ENCODE data around the gene HSPG2.

The HSPG2 gene

GRCh38 chr1:21885236-21886037 is 51.7 kb downstream of the HSPG2 start:
- H3K4me3 ChIP-seq (ENCODE audit: low read length in 2 of 2): no peak overlapping the region
- H3K27me3 ChIP-seq (ENCODE audit: control insufficient read depth in 1 of 2, insufficient read depth in 2 of 2, low read length in 2 of 2): no peaks in the 10 kb centered on the region
- no peaks in the 10 kb centered on the region for H3K9me3 ChIP-seq (ENCODE audit: control insufficient read depth in 2 of 2, low read length in 2 of 2)
- H3K27ac ChIP-seq (ENCODE audit: low read length): no peak overlapping the region
- peaks cover 85 to 88% of the 10 kb centered on the region in 2 donors for H3K36me3 ChIP-seq (ENCODE audit: control insufficient read depth in 2 of 2, insufficient read depth in 2 of 2, low read length in 2 of 2)
- no peak overlapping the region for H3K9ac ChIP-seq (ENCODE audit: low read length in 2 of 2)
- peaks cover 2% of the 10 kb centered on the region for H3K4me1 ChIP-seq (ENCODE audit: control insufficient read depth, insufficient read depth, low read length)

GRCh38 chr1:21884456-21885235 is 52.5 kb downstream of the HSPG2 start:
- Histone ChIP-seq H3K4me1 (ENCODE audit: control insufficient read depth, insufficient read depth, low read length) (peaks cover 2% of the 10 kb centered on the region), H3K27me3 (ENCODE audit: control insufficient read depth in 1 of 2, insufficient read depth in 2 of 2, low read length in 2 of 2) (no peaks in the 10 kb centered on the region), H3K27ac (ENCODE audit: low read length) (no peak overlapping the region), H3K4me3 (ENCODE audit: low read length in 2 of 2) (no peak overlapping the region), H3K36me3 (ENCODE audit: control insufficient read depth in 2 of 2, insufficient read depth in 2 of 2, low read length in 2 of 2) (peaks cover 88 to 90% of the 10 kb centered on the region in 2 donors), H3K9ac (ENCODE audit: low read length in 2 of 2) (no peak overlapping the region), H3K9me3 (ENCODE audit: control insufficient read depth in 2 of 2, low read length in 2 of 2) (no peaks in the 10 kb centered on the region)

- no peak overlapping the region for H3K27ac ChIP-seq (ENCODE audit: low read length)
- H3K27me3 ChIP-seq (ENCODE audit: control insufficient read depth in 1 of 2, insufficient read depth in 2 of 2, low read length in 2 of 2): no peaks in the 10 kb centered on the region
- H3K36me3 ChIP-seq (ENCODE audit: control insufficient read depth in 2 of 2, insufficient read depth in 2 of 2, low read length in 2 of 2): peaks cover 90% of the 10 kb centered on the region in 2 donors
- no peaks in the 10 kb centered on the region for H3K9me3 ChIP-seq (ENCODE audit: control insufficient read depth in 2 of 2, low read length in 2 of 2)
- no peak overlapping the region for H3K9ac ChIP-seq (ENCODE audit: low read length in 2 of 2)
- no peak overlapping the region for H3K4me3 ChIP-seq (ENCODE audit: low read length in 2 of 2)
- peaks cover 2% of the 10 kb centered on the region for H3K4me1 ChIP-seq (ENCODE audit: control insufficient read depth, insufficient read depth, low read length)
These were observed 54.2 kb downstream of the HSPG2 start for GRCh38 chr1:21882721-21883415.

GRCh38 chr1:21881250-21881649 is 55.9 kb downstream of the HSPG2 start:
- Histone ChIP-seq H3K9ac (ENCODE audit: low read length in 2 of 2) (no peak overlapping the region), H3K27ac (ENCODE audit: low read length) (no peak overlapping the region), H3K4me1 (ENCODE audit: control insufficient read depth, insufficient read depth, low read length) (peaks cover 2% of the 10 kb centered on the region), H3K27me3 (ENCODE audit: control insufficient read depth in 1 of 2, insufficient read depth in 2 of 2, low read length in 2 of 2) (no peaks in the 10 kb centered on the region), H3K9me3 (ENCODE audit: control insufficient read depth in 2 of 2, low read length in 2 of 2) (no peaks in the 10 kb centered on the region), H3K36me3 (ENCODE audit: control insufficient read depth in 2 of 2, insufficient read depth in 2 of 2, low read length in 2 of 2) (peaks cover 86 to 90% of the 10 kb centered on the region in 2 donors), H3K4me3 (ENCODE audit: low read length in 2 of 2) (no peak overlapping the region)

- Histone ChIP-seq H3K9ac (ENCODE audit: low read length in 2 of 2) (no peak overlapping the region), H3K27me3 (ENCODE audit: control insufficient read depth in 1 of 2, insufficient read depth in 2 of 2, low read length in 2 of 2) (no peaks in the 10 kb centered on the region), H3K36me3 (ENCODE audit: control insufficient read depth in 2 of 2, insufficient read depth in 2 of 2, low read length in 2 of 2) (peaks cover 86 to 92% of the 10 kb centered on the region in 2 donors), H3K4me1 (ENCODE audit: control insufficient read depth, insufficient read depth, low read length) (peaks cover 2% of the 10 kb centered on the region), H3K4me3 (ENCODE audit: low read length in 2 of 2) (no peak overlapping the region), H3K9me3 (ENCODE audit: control insufficient read depth in 2 of 2, low read length in 2 of 2) (no peaks in the 10 kb centered on the region), H3K27ac (ENCODE audit: low read length) (no peak overlapping the region)
These were observed 56.5 kb downstream of the HSPG2 start for GRCh38 chr1:21880619-21880970.

GRCh38 chr1:21879928-21880618 is 57.0 kb downstream of the HSPG2 start:
- no peak overlapping the region for H3K4me3 ChIP-seq (ENCODE audit: low read length in 2 of 2)
- no peak overlapping the region for H3K9ac ChIP-seq (ENCODE audit: low read length in 2 of 2)
- no peak overlapping the region for H3K27ac ChIP-seq (ENCODE audit: low read length)

GRCh38 chr1:21878840-21879478 is 58.2 kb downstream of the HSPG2 start:
- peaks cover 87 to 92% of the 10 kb centered on the region in 2 donors for H3K36me3 ChIP-seq (ENCODE audit: control insufficient read depth in 2 of 2, insufficient read depth in 2 of 2, low read length in 2 of 2)
- H3K27ac ChIP-seq (ENCODE audit: low read length): no peak overlapping the region

More at GRCh38 chr1:21879928-21880618, 57.0 kb downstream of the HSPG2 start:
- Histone ChIP-seq H3K27me3 (ENCODE audit: control insufficient read depth in 1 of 2, insufficient read depth in 2 of 2, low read length in 2 of 2) (no peaks in the 10 kb centered on the region), H3K4me1 (ENCODE audit: control insufficient read depth, insufficient read depth, low read length) (peaks cover 7% of the 10 kb centered on the region), H3K9me3 (ENCODE audit: control insufficient read depth in 2 of 2, low read length in 2 of 2) (no peaks in the 10 kb centered on the region), H3K36me3 (ENCODE audit: control insufficient read depth in 2 of 2, insufficient read depth in 2 of 2, low read length in 2 of 2) (peaks cover 86 to 92% of the 10 kb centered on the region in 2 donors)

GRCh38 chr1:21878009-21878773 is 58.9 kb downstream of the HSPG2 start:
- peaks cover 86 to 93% of the 10 kb centered on the region in 2 donors for H3K36me3 ChIP-seq (ENCODE audit: control insufficient read depth in 2 of 2, insufficient read depth in 2 of 2, low read length in 2 of 2)
- no peak overlapping the region for H3K4me3 ChIP-seq (ENCODE audit: low read length in 2 of 2)
- no peaks in the 10 kb centered on the region for H3K9me3 ChIP-seq (ENCODE audit: control insufficient read depth in 2 of 2, low read length in 2 of 2)
- H3K27ac ChIP-seq (ENCODE audit: low read length): no peak overlapping the region
- H3K27me3 ChIP-seq (ENCODE audit: control insufficient read depth in 1 of 2, insufficient read depth in 2 of 2, low read length in 2 of 2): no peaks in the 10 kb centered on the region
- H3K9ac ChIP-seq (ENCODE audit: low read length in 2 of 2): no peak overlapping the region
- peaks cover 12% of the 10 kb centered on the region for H3K4me1 ChIP-seq (ENCODE audit: control insufficient read depth, insufficient read depth, low read length)

More at GRCh38 chr1:21878840-21879478, 58.2 kb downstream of the HSPG2 start:
- H3K9me3 ChIP-seq (ENCODE audit: control insufficient read depth in 2 of 2, low read length in 2 of 2): no peaks in the 10 kb centered on the region
- no peaks in the 10 kb centered on the region for H3K27me3 ChIP-seq (ENCODE audit: control insufficient read depth in 1 of 2, insufficient read depth in 2 of 2, low read length in 2 of 2)
- H3K9ac ChIP-seq (ENCODE audit: low read length in 2 of 2): no peak overlapping the region
- H3K4me1 ChIP-seq (ENCODE audit: control insufficient read depth, insufficient read depth, low read length): peaks cover 9% of the 10 kb centered on the region
- no peak overlapping the region for H3K4me3 ChIP-seq (ENCODE audit: low read length in 2 of 2)

- H3K36me3 ChIP-seq (ENCODE audit: control insufficient read depth in 2 of 2, insufficient read depth in 2 of 2, low read length in 2 of 2): peaks cover 88 to 94% of the 10 kb centered on the region in 2 donors
These were observed 60.8 kb downstream of the HSPG2 start for GRCh38 chr1:21876267-21876666.

More at GRCh38 chr1:21876267-21876666, 60.8 kb downstream of the HSPG2 start:
- Histone ChIP-seq H3K4me1 (ENCODE audit: control insufficient read depth, insufficient read depth, low read length) (peaks cover 10% of the 10 kb centered on the region), H3K27me3 (ENCODE audit: control insufficient read depth in 1 of 2, insufficient read depth in 2 of 2, low read length in 2 of 2) (no peaks in the 10 kb centered on the region), H3K9ac (ENCODE audit: low read length in 2 of 2) (no peak overlapping the region), H3K4me3 (ENCODE audit: low read length in 2 of 2) (no peak overlapping the region), H3K9me3 (ENCODE audit: control insufficient read depth in 2 of 2, low read length in 2 of 2) (no peaks in the 10 kb centered on the region), H3K27ac (ENCODE audit: low read length) (peak overlapping the region; percentile 24)

Measured in stomach smooth muscle (tissue), 2 donors.